HEK293T (cell line): Measurements from ENCODE around the gene PET100.

Experiments used
- ARNT ChIP-seq: fragments of 450-650 bp; IDR thresholded peaks from 2 replicates; pipeline ENCODE4 v1.6.1; 2017; ENCODE audit warnings: mild to moderate bottlenecking
- BHLHE40 ChIP-seq: fragments of 450-650 bp; IDR thresholded peaks from 2 replicates; pipeline ENCODE4 v1.6.1; 2016; ENCODE audit warnings: mild to moderate bottlenecking, moderate library complexity, borderline replicate concordance
- ELF4 ChIP-seq: fragments of 450-650 bp; IDR thresholded peaks from 2 replicates; pipeline ENCODE4 v1.6.1; 2017; ENCODE audit warnings: antibody characterized with exemption
- FOXA1 ChIP-seq: fragments of 450-650 bp; IDR thresholded peaks from 2 replicates; pipeline ENCODE4 v1.6.1; 2016; ENCODE audit warnings: mild to moderate bottlenecking
- FOXK2 ChIP-seq: fragments of 450-650 bp; IDR thresholded peaks from 2 replicates; pipeline ENCODE4 v1.6.1; 2016; ENCODE audit warnings: mild to moderate bottlenecking
- FOXM1 ChIP-seq: fragments of 450-650 bp; IDR thresholded peaks from 2 replicates; pipeline ENCODE4 v1.6.1; 2017; ENCODE audit warnings: mild to moderate bottlenecking, borderline replicate concordance
- HDGF ChIP-seq: fragments of 450-650 bp; IDR thresholded peaks from 2 replicates; pipeline ENCODE4 v1.6.1; 2017; ENCODE audit warnings: antibody characterized with exemption, borderline replicate concordance
- NFRKB ChIP-seq: fragments of 450-650 bp; IDR thresholded peaks from 2 replicates; pipeline ENCODE4 v1.6.1; 2016; ENCODE audit warnings: mild to moderate bottlenecking, moderate library complexity
- SP1 ChIP-seq: fragments of 450-650 bp; IDR thresholded peaks from 2 replicates; pipeline ENCODE4 v1.6.1; 2017
- SUZ12 ChIP-seq: fragments of 450-650 bp; IDR thresholded peaks from 2 replicates; pipeline ENCODE4 v1.6.1; 2016; ENCODE audit warnings: mild to moderate bottlenecking
- TARDBP ChIP-seq: fragments of 450-650 bp; IDR thresholded peaks from 2 replicates; pipeline ENCODE4 v1.6.1; 2016
- ZNF384 ChIP-seq: fragments of 450-650 bp; IDR thresholded peaks from 2 replicates; pipeline ENCODE4 v1.6.1; 2016
- TF ChIP-seq, protein P1 (sequence below): fragments of 450-650 bp; IDR thresholded peaks from 2 replicates; pipeline ENCODE4 v1.6.1; 2016

DNA sequence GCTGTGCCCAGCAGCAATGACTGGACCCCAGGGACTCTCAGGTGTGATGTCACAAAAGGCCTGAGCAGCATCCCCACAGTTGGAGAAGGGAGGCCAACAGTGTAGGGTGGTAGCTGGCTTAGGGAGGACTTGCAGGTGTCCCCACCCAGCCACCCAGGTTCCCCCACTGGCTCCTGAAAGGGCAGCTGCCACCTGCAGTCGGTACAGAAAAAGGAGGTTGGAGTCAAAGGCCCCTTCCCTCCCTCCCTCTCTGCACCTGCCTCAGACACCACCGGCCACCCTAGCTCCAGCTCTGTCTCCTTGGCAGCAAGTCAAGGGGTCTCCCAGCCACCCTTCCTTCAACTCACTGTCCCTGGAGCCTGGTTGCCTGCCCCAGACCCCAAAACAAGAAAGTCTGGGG is 4.1 kb downstream of the PET100 start, which contains the start of gene PCP2:
- TF ChIP-seq FOXM1 = no peak
- TF ChIP-seq ELF4 = no peak
- no peak for TF ChIP-seq SP1
- no peak for TF ChIP-seq ARNT
- no peak for TF ChIP-seq SUZ12
- TF ChIP-seq HDGF = no peak
- TF ChIP-seq FOXK2 = no peak
- TF ChIP-seq TARDBP = no peak
- no peak for TF ChIP-seq BHLHE40
- no peak for TF ChIP-seq ZNF384
- TF ChIP-seq FOXA1 = no peak
- TF ChIP-seq NFRKB = no peak
- TF ChIP-seq, protein P1, sequence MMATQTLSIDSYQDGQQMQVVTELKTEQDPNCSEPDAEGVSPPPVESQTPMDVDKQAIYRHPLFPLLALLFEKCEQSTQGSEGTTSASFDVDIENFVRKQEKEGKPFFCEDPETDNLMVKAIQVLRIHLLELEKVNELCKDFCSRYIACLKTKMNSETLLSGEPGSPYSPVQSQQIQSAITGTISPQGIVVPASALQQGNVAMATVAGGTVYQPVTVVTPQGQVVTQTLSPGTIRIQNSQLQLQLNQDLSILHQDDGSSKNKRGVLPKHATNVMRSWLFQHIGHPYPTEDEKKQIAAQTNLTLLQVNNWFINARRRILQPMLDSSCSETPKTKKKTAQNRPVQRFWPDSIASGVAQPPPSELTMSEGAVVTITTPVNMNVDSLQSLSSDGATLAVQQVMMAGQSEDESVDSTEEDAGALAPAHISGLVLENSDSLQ = no peak
